HepG2 (cell line): ENCODE results near the gene C11orf68. TPM values are rescaled to one million over a fixed set of nuclear protein-coding genes. Genes with fewer than 3 reads are reported as not detected.

ENCODE experiments used
- AKAP8 ChIP-seq: sonication (generic); formaldehyde crosslinking; IDR thresholded peaks from 2 replicates; pipeline ENCODE4 v1.5.1; 2020; ENCODE audit warnings: mild to moderate bottlenecking, missing genetic modification reagents
- ATF2 ChIP-seq: sonication (generic); formaldehyde crosslinking; IDR thresholded peaks from 2 replicates; pipeline ENCODE4 v1.4.0; 2020; ENCODE audit warnings: missing genetic modification reagents
- ATF4 ChIP-seq, 2 experiments: fragments of 450-650 bp in 1 of 2; sonication (generic) in 1 of 2; formaldehyde crosslinking; IDR thresholded peaks; 2 replicates each; pipeline versions ENCODE4 v1.5.0 to v1.8.0; 2020 to 2022; ENCODE audit warnings: mild to moderate bottlenecking in 1 of 2, missing genetic modification reagents in 1 of 2
- KAT2B ChIP-seq: fragments of 150-350 bp; IDR thresholded peaks from 2 replicates; pipeline ENCODE4 v1.6.1; 2014; ENCODE audit warnings: low read depth, low read length, borderline replicate concordance
- KDM2A ChIP-seq: sonication (generic); formaldehyde crosslinking; IDR thresholded peaks from 2 replicates; pipeline ENCODE4 v1.4.0; 2020; ENCODE audit warnings: low read depth, missing genetic modification reagents, borderline replicate concordance
- MAFK ChIP-seq, 2 experiments: IDR thresholded peaks in 1 of 2; conservative IDR thresholded peaks in 1 of 2; 2 replicates each; pipeline ENCODE4 v1.6.1; 2011; ENCODE audit warnings: improper control_type of control experiment in 2 of 2, low read length in 2 of 2
- MAZ ChIP-seq, 2 experiments: sonication (generic) in 1 of 2; formaldehyde crosslinking in 1 of 2; IDR thresholded peaks; 2 replicates each; pipeline versions ENCODE4 v1.5.0 to v1.6.1; 2012 to 2020; ENCODE audit warnings: low read depth in 2 of 2, mild to moderate bottlenecking in 2 of 2, borderline replicate concordance in 1 of 2, improper control_type of control experiment in 1 of 2, low read length in 1 of 2, missing genetic modification reagents in 1 of 2, moderate library complexity in 1 of 2
- MED1 ChIP-seq: sonication (generic); formaldehyde crosslinking; IDR thresholded peaks from 2 replicates; pipeline ENCODE4 v1.4.0; 2020; ENCODE audit warnings: missing genetic modification reagents
- MYNN ChIP-seq: sonication (generic); formaldehyde crosslinking; IDR thresholded peaks from 2 replicates; pipeline ENCODE4 v1.4.0; 2020; ENCODE audit warnings: mild to moderate bottlenecking, low read depth, missing genetic modification reagents
- NCOA5 ChIP-seq: sonication (generic); formaldehyde crosslinking; IDR thresholded peaks from 2 replicates; pipeline ENCODE4 v1.4.0; 2020; ENCODE audit warnings: missing genetic modification reagents
- PTBP1 ChIP-seq: fragments of 200-400 bp; formaldehyde crosslinking; IDR thresholded peaks from 2 replicates; pipeline ENCODE4 v1.6.1; 2018; ENCODE audit warnings: low read length, low read depth; ENCODE audit not compliant: poor library complexity, severe bottlenecking
- RCOR2 ChIP-seq: IDR thresholded peaks from 2 replicates; pipeline ENCODE4 v1.6.1; 2016; ENCODE audit warnings: missing biosample characterization, missing genetic modification reagents
- SRSF1 ChIP-seq: fragments of 200-400 bp; formaldehyde crosslinking; optimal IDR thresholded peaks from 2 replicates; pipeline ENCODE3; 2017; ENCODE audit warnings: mild to moderate bottlenecking, low read depth, low read length, moderate library complexity
- UBTF ChIP-seq: sonication (generic); formaldehyde crosslinking; IDR thresholded peaks from 2 replicates; pipeline ENCODE4 v1.4.0; 2020; ENCODE audit warnings: mild to moderate bottlenecking, missing genetic modification reagents
- ZBTB38 ChIP-seq: sonication (generic); formaldehyde crosslinking; IDR thresholded peaks from 2 replicates; pipeline ENCODE4 v1.5.1; 2020; ENCODE audit warnings: mild to moderate bottlenecking, missing genetic modification reagents
- ZBTB39 ChIP-seq: sonication (generic); formaldehyde crosslinking; IDR thresholded peaks from 2 replicates; pipeline ENCODE4 v1.5.0; 2020; ENCODE audit warnings: missing genetic modification reagents
- ZNF10 ChIP-seq: sonication (generic); formaldehyde crosslinking; IDR thresholded peaks from 2 replicates; pipeline ENCODE4 v1.4.0; 2020; ENCODE audit warnings: mild to moderate bottlenecking, low read depth, missing genetic modification reagents, borderline replicate concordance
- ZNF367 ChIP-seq: sonication (generic); formaldehyde crosslinking; IDR thresholded peaks from 2 replicates; pipeline ENCODE4 v1.4.0; 2020; ENCODE audit warnings: missing genetic modification reagents, borderline replicate concordance
- ZNF382 ChIP-seq: sonication (generic); formaldehyde crosslinking; IDR thresholded peaks from 2 replicates; pipeline ENCODE4 v1.5.0; 2020; ENCODE audit warnings: missing genetic modification reagents, mild to moderate bottlenecking, borderline replicate concordance
- ZNF572 ChIP-seq: sonication (generic); formaldehyde crosslinking; IDR thresholded peaks from 2 replicates; pipeline ENCODE4 v1.5.1; 2020; ENCODE audit warnings: mild to moderate bottlenecking, missing genetic modification reagents
- ZNF616 ChIP-seq: sonication (generic); formaldehyde crosslinking; IDR thresholded peaks from 2 replicates; pipeline ENCODE4 v1.5.0; 2020; ENCODE audit warnings: low read depth, mild to moderate bottlenecking, missing genetic modification reagents
- ZNF773 ChIP-seq: sonication (generic); formaldehyde crosslinking; IDR thresholded peaks from 2 replicates; pipeline ENCODE4 v1.4.0; 2020; ENCODE audit warnings: missing genetic modification reagents, borderline replicate concordance
- polyA plus RNA-seq, 8 experiments: library from polyadenylated mRNA; depleted of rRNA in 3 of 8; stranded (reverse) in 7 of 8; unstranded in 1 of 8; fragments of >200 nt; fragmentation: Illumina TruSeq in 4 of 8; extraction: Trizol in 4 of 8; gene quantifications; 2 replicates each; pipeline versions ENCODE4 v1.2.1 to v1.2.3, GENCODE V29; 2011 to 2016; ENCODE audit warnings: low read depth in 4 of 8, missing spikeins in 1 of 8, mixed read lengths in 1 of 8; ENCODE audit not compliant: insufficient read depth in 1 of 8
- total RNA-seq, 5 experiments: library from RNA; depleted of rRNA; stranded (reverse); fragments of >200 nt; fragmentation: Illumina TruSeq; extraction: Trizol; gene quantifications; 2 replicates each; pipeline ENCODE4 v1.2.3, GENCODE V29; 2016; ENCODE audit warnings: low read depth in 1 of 5

C11orf68 gene
- total and polyA plus RNA-seq, 2 of the 13 experiments (the other 11 are each of a cell fraction or from before 2014, with no cell fraction given), result 8.4 to 28.3 TPM

- TF ChIP-seq MAFK (conservative IDR thresholded peaks at IDR 0.05 in 1 of 2, IDR thresholded peaks at IDR 0.05 in 1 of 2; ENCODE audit: low read length in 2 of 2), result no peak
- no peak for TF ChIP-seq KAT2B
- TF ChIP-seq RCOR2, result peak; percentile 38; the same call in 1 of the 2 replicates
- TF ChIP-seq MED1 (CRISPR knock-in tag), result peak; percentile 81
- no peak for TF ChIP-seq ZNF773 (CRISPR knock-in tag)
- peak; percentile 40 for TF ChIP-seq ZBTB38 (CRISPR knock-in tag)
- TF ChIP-seq ZNF382, result no peak
- no peak for TF ChIP-seq ZNF572 (CRISPR knock-in tag)
- peak; percentile 64; the same call in 1 of the 2 replicates for TF ChIP-seq UBTF (CRISPR knock-in tag)
- no peak; the same call in 1 of the 2 replicates for TF ChIP-seq MYNN (CRISPR knock-in tag)
- peak in 1 of 2 experiments; percentile 29; a peak in 1 of 4 replicates for TF ChIP-seq ATF4 (CRISPR knock-in tag; IDR thresholded peaks at IDR 0.05)
- no peak for TF ChIP-seq MAZ (IDR thresholded peaks at IDR 0.05; ENCODE audit: borderline replicate concordance, low read depth, low read length)
- peak; percentile 82 for TF ChIP-seq MAZ (CRISPR knock-in tag; IDR thresholded peaks at IDR 0.05; ENCODE audit: low read depth)
- no peak for TF ChIP-seq PTBP1
- no peak for TF ChIP-seq AKAP8 (CRISPR knock-in tag)
- no peak for TF ChIP-seq ZNF367 (CRISPR knock-in tag)
- peak; percentile 83 for TF ChIP-seq SRSF1
- TF ChIP-seq ZNF616, result no peak
- TF ChIP-seq ATF2 (CRISPR knock-in tag), result peak; percentile 45; the same call in 1 of the 2 replicates
- TF ChIP-seq ZNF10, result no peak
- peak; percentile 97 for TF ChIP-seq KDM2A
- no peak for TF ChIP-seq ZBTB39
- TF ChIP-seq NCOA5 (CRISPR knock-in tag), result no peak
These were observed 42.6 kb upstream of the C11orf68 start, which contains the start of gene SART1 (continued) for GRCh38 chr11:65961267-65962140.
